ENCODE data around the gene DPAGT1.
"Not testable (repeated sequence)": the region's sequence is repeated elsewhere in the genome, so short reads cannot be mapped to it uniquely, and the experiment has no call there.

DPAGT1 gene

DNA sequence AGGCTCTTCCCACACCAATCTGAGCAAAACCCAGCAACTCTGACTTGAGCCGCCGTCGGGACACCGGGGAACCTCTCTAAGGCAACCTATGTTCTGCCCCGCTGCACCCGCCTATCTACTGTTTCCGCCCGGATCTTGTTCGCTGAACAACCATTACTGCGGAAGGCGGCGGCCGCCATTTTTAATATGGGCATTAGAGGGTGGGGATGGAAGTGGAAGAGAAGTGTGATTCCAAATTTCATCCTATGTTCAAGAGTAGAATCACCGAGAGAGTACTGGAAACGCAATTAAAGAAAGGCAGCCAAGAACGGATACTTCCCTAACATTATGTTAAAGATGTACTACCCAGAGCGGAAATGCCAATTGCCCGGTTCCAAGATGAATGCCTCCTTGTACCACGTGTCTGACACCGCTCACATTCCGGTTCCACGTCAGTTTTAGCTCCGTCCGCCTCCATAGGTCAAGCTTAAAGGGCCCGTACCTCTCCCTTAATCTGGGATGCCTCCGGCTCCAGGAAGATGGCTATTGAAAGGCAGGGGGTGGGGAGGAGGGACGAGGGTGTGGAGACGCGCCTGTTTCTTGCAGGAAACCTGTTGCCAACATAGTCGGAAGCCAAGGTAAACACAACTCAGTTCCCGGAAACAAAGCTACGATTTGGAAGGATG is at the start of gene DPAGT1:
DPAGT1 (minus strand) TSS at position 95 of the 665 bp plus-strand sequence. CDS start 198 bp downstream, outside the sequence.
- DNase-seq (ENCODE audit: low read depth in 2 of 2): peak; percentile 91 to 93

DNA sequence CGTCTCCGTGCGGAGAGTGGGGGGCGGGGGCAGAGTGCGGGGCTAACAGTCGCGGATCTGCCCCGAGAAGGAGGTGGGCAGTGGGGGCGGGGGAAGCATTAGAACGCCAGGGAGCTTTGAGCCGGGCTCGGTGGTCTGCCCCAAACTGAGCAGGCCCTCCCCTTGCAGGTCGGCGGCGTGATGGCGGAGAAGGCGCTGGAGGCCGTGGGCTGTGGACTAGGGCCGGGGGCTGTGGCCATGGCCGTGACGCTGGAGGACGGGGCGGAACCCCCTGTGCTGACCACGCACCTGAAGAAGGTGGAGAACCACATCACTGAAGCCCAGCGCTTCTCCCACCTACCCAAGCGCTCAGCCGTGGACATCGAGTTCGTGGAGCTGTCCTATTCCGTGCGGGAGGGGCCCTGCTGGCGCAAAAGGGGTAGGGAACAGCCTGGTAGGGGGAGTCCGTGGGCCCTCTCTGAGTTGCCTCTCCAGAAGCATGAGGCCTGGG is 48.2 kb upstream of the DPAGT1 start:
- DNase-seq (ENCODE audit: low read depth in 2 of 2): no peak

DNA sequence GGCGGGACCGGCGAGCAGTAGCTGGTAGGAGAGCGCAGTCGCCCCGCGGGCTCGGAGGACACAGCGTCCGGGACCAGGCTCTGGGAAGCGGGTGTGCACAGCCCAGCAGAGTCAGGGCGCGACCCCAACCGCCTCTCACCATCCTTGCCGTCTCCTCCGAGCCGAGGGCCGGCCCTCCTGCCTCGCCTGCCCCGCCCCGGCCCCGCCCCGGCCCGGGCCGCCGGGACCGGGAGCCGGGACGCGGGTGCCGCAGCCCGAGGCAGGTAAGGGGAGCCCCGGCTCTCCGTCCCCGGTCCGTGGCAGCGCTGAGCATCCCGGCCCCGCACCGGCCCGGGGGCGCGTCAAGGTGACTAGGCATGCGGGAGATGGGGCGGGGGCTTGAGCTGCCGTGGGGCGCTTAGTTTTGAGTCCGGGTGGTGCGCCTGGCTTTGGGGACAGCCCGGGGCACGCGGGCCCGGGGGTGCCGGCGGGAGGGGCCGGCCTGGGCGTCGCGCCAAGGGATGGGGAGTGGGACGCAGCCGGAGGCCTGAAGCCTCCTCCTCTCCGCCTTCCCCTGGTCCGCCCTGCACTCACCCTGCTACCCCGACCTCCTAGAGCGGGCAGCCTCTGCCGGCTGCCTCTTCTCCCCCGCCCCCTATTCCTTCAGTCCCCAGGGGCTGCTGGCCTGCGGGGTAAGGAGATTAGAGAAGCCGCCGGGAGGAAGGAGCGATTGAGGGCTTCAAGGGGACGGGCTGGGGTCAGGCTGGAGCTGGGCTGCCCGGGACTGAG is 47.5 kb upstream of the DPAGT1 start, which contains the start of gene ABCG4:
ABCG4 (plus strand) TSS at position 35 of the 768 bp plus-strand sequence. CDS start 914 bp downstream, outside the sequence.
- DNase-seq (ENCODE audit: low read depth in 2 of 2): no peak

DNA sequence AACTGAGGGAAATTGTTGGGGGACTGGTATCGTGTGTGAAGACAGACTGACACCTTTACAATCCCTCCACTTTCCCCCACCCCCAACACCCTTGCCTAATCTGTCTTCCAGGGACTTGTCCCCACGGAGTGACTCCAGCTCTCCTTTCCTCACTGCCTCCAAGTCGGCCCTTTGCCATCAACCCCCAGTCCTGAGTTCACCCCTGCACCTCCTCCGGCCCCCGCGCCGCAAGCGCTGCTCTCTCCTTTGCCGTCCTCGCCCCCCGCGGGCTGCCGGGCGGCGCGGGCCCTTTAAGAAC is 47.0 kb upstream of the DPAGT1 start:
- DNase-seq (ENCODE audit: low read depth in 2 of 2): no peak

DNA sequence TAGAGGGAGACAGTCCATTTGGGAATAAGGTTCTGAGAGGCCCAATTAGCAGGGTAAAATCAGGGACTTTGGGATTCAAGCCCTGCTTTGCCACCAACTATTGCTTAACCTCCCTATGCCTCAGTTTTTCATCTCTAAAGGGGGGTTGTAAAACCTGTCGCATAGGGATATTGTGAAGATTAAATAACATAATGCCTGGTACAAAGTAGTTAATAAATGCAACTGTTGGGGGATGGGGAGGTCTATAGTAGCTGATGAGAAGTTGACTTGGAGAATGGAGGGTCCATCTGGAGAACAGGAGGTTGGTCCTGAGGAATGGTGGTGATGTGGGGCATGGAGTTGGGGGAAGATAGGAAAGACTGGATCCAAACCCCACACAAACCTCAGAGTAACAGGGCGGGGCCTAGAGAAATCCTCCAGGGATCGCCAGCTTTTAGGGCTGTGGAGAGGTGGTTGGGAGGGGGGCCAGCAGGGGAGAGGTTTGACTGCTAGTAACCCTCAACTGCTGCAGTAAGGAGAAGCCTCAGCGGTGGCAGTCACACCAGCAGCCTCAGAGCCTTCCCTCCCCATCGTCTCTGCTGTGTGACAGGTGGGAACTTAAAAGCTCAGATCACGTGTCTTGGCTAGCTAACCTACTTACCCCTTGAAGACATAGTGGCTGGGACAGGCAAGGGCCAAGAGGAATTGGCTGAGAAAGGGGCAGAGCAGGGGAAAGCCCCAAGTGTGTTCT is 46.1 kb upstream of the DPAGT1 start:
- no peak for DNase-seq (ENCODE audit: low read depth in 2 of 2)

DNA sequence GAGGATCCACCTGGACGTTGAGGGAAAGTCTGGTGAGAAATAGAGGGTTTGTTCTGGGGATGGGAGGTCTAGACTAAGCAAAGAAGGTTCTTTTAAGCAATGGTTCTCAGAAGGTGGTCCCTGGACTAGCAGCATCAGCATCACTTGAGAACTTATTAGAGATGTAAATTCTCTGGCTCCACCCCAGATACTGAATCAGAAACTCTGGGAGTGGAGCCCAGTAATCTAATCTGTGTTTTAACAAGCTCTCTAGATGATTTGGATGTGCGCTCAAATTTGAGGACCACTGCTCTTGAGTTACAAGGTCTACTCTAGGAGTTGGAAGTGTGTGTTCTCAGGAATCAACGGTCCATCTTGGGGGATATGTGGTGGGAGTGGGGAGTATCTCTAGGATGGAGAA is 43.9 kb upstream of the DPAGT1 start:
- DNase-seq (ENCODE audit: low read depth in 2 of 2): no peak

DNA sequence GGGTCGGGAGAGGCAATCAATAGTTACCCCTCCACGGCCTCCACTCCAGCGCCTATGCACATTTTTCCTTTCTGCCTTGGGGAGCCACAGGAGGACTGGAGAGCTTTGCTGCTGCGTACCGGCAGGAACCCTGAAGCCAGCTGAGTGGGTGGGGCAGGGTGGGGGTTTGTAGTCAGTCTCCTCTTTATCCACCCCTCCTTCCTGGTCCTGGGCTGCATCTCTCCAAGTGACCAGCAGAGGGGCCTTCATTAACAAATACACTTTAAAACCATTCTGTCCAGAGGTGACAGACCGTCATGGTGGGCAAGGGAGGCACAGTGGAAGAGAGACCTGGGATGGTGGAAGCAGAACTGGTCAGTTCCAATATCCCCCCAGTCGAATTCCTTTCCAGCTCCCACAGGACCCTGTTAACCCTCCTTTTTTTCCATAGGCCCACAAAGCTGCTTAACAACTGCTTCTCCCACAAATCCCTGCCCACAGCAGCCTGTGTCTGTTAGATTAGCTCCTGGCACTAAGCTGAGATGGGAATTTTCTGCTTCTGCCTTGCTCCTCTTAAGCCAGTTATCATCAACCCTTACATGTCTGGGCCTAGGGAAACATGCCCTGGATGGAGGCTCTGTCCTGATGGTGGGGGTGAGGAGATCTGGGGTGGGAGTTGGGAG is 43.3 kb upstream of the DPAGT1 start:
- no peak for DNase-seq (ENCODE audit: low read depth in 2 of 2)

DNA sequence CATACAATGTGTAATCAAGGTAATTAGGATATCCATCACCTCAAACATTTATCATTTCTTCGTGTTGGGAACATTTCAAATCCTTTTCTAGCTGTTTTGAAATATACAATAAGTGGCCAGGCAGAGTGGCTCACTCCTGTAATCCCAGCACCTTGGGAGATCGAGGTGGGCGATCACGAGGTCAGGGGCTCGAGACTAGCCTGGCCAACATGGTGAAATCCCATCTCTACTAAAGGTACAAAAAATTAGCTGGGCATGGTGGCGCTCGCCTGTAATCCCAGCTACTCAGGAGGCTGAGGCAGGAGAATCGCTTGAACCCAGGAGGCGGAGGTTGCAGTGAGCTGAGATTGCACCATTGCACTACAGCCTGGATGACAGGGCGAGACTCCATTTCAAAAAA is 37.6 kb upstream of the DPAGT1 start:
- DNase-seq (ENCODE audit: low read depth in 2 of 2): not testable (repeated sequence)

DNA sequence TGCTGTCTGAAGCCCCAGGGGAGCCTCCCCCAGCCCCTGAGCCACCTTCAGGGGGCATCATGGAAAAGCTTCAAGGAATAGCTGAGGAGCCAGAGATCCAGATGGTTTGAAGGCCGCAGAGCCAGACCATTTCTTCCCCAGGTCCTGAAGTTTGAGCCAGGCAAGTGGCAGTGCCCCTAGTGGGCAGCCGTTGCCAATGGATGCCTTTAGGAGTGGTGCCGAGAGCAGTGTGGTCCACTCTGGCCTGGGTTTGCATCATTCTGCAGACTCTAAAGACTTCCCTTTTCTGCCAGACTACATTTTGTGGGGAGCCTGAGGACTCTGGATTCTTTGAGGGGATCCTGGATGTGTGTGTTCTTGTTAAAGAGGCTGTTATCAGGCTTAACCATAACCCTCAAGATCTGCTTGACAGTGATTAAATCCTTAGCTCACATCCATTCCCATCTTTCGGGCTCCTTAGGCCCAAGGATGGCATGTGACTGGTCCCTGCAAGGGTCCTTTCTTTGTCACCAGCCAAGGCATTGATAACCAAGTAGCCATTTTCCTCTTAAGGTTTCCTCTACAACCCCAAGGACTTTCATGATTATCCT is 32.8 kb upstream of the DPAGT1 start:
- DNase-seq (ENCODE audit: low read depth in 2 of 2): no peak

DNA sequence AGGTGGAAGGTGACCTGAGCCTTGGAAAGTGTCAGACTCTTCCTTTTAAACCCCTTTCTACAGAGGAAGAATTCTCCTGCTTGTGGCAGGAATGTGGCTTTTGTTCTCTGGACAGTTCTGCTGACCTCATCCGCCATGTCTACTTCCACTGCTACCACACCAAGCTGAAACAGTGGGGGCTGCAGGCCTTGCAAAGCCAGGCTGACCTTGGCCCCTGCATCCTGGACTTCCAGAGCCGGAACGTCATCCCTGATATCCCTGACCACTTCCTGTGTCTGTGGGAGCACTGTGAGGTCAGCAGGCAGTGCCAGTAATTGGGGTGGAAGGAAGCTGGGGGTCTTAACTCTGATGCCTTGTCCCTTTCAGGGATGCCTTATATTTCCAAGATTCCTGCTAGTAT is 29.0 kb upstream of the DPAGT1 start:
- DNase-seq (ENCODE audit: low read depth in 2 of 2): no peak

DNA sequence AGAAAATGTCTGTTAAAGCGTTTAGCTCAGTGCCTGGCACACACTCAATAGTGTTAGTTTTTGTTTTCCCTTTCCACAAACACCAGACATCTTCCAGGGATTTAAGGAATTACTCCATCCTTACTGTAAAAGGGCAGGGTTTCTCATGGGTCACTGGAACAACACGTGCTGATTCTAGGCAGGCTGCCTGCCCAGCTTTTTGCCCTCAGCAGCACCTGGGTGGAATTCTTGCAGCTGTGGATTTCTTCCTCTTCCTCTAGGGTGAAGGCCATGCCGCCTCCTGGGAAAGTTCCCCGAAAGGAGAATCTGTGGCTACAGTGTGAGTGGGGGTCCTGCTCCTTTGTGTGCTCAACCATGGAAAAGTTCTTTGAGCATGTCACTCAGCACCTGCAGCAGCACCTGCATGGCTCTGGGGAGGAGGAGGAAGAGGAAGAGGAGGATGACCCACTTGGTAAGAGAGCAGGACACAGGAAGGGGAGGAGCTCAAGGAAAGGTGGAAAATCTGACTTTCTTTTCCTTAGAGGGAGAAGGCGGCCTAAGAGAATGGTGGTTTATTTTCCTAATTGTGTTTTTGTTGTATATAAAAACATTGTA is 25.1 kb upstream of the DPAGT1 start:
- DNase-seq (ENCODE audit: low read depth in 2 of 2): no peak

DNA sequence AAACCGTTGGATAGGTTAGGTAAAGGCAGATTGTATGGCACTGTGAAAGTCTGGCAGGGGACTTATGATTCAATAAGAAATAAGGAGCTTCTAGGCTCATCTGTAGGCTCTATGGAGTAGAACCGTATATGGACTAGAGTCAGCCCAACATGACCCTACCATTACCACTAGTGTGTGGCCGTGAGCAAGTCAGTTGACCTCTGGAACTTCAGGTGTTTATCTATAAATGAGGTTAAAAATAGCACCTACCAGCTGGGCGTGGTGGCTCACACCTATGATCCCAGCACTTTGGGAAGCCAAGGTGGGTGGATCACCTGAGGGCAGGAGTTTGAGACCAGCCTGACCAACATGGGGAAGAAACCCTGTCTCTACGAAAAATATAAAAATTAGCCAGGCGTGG is 24.2 kb upstream of the DPAGT1 start:
- no peak for DNase-seq (ENCODE audit: low read depth in 2 of 2)

DNA sequence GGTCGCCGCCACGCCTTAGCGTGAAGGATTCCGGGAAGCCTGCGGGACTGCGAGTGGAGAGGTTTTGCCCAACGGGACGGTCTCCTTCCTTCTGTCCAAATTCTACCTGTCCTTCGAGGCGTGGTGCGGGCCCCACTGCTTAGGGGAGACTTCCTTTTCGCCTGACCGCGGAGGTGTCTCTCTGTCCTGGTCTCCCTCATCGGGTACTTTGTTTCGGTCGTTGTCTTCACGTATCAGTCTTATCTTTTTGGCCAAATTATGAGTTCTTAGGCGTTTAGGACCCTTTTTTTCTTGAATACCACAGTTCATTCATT is 20.1 kb upstream of the DPAGT1 start:
- no peak for DNase-seq (ENCODE audit: low read depth in 2 of 2)

DNA sequence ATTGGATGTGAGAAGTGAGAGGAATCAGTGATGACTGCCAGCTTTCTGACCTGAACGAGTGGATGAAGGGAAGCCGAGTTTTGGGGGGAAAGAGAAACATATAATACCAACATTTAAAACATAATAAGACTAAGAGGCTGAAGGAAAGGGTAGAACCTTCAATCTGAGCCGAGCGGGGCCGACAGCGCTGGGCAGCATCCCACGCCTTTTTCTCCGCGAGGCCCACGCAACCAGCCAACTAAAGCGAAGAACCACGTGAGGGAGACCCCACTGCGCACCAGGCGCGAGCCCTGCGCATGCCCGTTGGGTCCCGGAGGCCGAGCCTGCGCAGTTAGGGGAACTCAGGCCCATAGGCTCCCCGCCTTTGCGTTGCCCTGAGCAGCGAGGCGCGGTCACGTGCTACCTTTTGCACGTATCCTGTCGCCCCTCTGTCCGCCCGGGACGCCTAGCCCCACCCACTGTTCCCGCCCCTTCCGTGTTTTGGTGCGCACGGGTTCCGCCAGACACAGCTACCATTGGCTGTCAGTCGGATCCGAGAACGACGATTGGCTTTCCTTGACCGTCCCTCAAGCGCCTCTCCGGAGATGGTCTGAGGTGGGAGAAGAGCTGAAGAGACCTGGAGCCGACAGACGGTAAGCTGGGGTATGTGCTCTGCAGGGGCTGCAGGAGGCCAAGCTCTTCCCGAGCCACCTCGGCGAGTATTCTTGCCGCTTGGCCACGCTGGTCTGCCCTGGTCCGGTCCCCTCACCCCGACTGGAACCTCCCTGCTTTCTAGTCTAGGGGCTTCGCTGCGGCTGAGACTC is 19.6 kb upstream of the DPAGT1 start, which contains the start of gene HINFP:
HINFP (plus strand) TSS at position 573 of the 803 bp plus-strand sequence. CDS start 5,365 bp downstream, outside the sequence.
- DNase-seq (ENCODE audit: low read depth in 2 of 2): peak; percentile 96

DNA sequence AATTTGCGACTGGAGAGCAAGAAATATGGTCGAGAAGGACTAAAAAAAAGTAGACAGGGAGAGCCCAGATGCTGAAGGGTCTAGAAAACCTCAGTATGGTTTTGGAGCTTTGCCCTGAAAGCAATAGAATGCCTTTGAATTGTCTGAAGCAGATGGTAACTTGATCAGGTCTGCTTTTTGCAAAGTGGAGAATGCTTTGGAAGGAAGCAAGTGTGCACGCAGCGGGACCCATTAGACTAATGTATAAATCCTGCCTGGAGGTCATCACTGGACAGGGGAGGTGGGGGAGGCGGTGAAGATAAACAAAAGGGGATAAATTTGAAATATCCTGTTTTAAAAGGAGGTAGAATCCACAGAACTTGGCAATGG is 19.0 kb upstream of the DPAGT1 start:
- peak; percentile 55 to 58 for DNase-seq (ENCODE audit: low read depth in 2 of 2)

DNA sequence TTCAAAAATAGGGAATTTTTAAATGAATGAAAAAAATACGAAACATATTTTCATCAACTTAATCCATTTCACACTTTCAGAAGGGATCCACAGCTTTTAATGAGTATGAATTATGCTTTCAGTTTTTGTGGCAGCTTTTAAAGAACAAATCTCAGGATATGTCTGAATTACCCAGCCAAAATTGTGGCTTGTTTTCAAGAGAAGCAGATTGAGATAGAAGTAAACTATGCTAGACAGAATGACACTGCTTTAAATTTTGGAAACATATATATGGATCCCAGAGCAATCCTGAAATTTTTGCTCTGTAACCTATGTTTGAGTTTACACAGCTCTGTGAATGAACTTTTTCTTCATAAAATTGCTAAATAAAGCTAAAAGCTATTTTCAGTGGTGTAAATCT is 17.3 kb upstream of the DPAGT1 start:
- no peak for DNase-seq (ENCODE audit: low read depth in 2 of 2)

DNA sequence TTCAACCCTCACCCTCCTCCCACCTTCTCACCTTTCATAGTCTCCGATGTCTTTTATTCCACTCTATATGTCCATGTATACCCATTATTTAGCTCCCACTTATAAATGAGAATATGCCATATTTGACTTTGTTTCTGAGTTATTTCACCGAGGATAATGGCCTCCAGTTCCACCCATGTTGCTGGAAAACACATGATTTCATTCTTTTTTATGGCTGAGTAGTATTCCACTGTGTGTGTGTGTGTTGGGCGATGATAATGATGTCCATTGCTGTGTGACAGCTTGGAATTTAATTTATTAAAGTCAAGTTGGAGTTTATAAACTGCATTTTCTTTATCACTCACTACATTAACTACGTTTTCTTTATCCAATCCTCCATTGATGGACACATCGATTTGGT is 16.6 kb upstream of the DPAGT1 start:
- DNase-seq (ENCODE audit: low read depth in 2 of 2): no peak

DNA sequence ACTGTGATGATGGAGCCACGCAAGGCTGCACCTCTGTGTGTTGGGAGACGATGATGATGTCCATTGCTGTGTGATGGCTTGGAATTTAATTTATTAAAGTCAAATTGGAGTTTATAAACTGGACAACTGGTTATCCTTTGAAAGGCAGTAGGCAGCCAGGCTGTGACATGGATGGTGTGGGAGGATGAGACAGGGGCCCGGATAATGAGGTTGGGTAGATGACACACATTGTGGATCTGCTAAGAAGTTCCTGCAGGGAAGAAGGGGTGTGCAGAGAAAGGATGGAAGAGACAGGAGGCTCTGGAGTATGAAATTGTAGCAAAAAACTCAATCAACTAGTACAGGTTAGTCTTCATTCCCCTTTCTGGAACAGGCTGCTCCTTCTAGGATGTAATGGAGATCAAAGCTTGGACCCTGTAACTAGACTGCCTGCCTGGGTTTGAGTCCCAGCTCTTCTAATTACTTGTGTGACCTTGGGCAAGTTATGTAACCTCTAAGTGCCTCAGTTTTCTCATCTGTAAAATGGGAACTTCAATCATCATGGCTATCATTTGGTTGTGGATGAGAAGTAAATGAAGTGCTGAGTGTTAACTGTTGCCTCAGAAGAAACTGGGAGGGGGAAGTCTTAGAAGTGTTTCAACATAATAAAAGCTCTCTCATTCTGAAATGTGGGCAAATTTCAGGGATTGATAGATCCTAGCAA is 15.5 kb upstream of the DPAGT1 start:
- no peak for DNase-seq (ENCODE audit: low read depth in 2 of 2)

DNA sequence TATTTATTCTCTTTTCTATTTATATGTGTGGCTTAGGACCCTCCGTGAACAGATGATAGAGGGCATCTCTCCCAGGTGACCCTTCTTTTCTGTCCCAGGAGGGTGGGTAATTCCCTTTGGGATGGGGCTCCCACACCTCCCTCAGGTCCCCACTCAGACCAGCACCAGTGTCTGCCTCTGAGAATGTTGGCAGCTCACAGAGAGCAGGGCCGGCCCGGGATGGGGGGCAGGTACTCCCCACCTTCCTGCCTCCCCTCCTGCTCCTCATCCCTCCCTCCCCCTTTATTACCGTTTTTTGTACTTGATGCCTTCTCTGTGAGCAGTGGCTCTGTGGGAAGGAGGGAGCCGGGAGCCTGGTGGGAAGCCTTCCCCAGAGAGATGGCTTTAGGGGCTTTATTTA is 14.9 kb upstream of the DPAGT1 start:
- DNase-seq (ENCODE audit: low read depth in 2 of 2): no peak

DNA sequence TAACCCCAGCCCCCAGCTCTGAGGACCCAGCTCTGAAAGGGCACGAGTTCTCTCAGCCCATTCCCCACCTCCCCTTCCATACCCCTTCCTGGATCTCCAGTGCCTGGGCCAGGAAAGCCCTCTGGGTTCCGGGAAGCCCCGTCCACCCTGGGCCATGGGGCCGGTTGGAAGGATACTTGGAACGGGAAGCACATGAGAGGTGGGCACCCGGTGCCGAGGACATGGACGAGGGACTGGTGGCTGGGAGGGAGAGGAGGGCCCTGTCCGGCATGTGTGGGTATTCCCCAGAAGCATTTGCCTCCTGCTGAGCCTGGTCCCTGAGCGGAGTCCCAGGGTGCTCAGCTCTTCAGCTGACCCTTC is 14.6 kb upstream of the DPAGT1 start:
- no peak for DNase-seq (ENCODE audit: low read depth in 2 of 2)
